Common myeloid progenitor, CD34-positive (primary cell): ENCODE results near the gene EPAS1.

Experiments
- CTCF ChIA-PET: fragments of 350-600 bp; sonication (Branson Sonifier 250); formaldehyde crosslinking; loops from one replicate; lab custom pipeline; 2021; ENCODE audit warnings: antibody characterized with exemption; lab: Charles Lee
- POLR2A ChIA-PET: fragments of 350-600 bp; sonication (Branson Sonifier 250); formaldehyde crosslinking; loops from one replicate; lab custom pipeline; 2021; ENCODE audit warnings: antibody characterized with exemption; lab: Charles Lee
- DNase-seq, 3 donors: peaks; one replicate each; pipeline versions ENCODE4 v3.0.0 to v3.0.0-alpha.2; 2013
- H3K27ac ChIP-seq, 2 experiments: 1 replicate in 1 of 2; 2 replicates in 1 of 2; pipeline ENCODE4 v1.7.0; 2013; ENCODE audit warnings: inconsistent platforms in 2 of 2, low read length in 2 of 2, mild to moderate bottlenecking in 2 of 2, low read depth in 1 of 2, moderate library complexity in 1 of 2; ENCODE audit not compliant: severe bottlenecking in 2 of 2, insufficient read depth in 1 of 2, poor library complexity in 1 of 2
- H3K27me3 ChIP-seq, 5 experiments: replicated peaks in 2 of 5; 1 replicate in 3 of 5; 2 replicates in 2 of 5; pipeline versions ENCODE4 v1.6.1 to v1.7.0; 2013; ENCODE audit warnings: low read length in 4 of 5, mild to moderate bottlenecking in 2 of 5, moderate library complexity in 2 of 5, inconsistent platforms in 1 of 5; ENCODE audit not compliant: insufficient read depth in 5 of 5, control insufficient read depth in 4 of 5
- H3K36me3 ChIP-seq, 4 experiments: 1 replicate in 2 of 4; 2 replicates in 2 of 4; pipeline versions ENCODE4 v1.6.1 to v1.7.0; 2013; ENCODE audit warnings: low read length in 3 of 4, control low read depth in 1 of 4, mild to moderate bottlenecking in 1 of 4; ENCODE audit not compliant: control insufficient read depth in 4 of 4, insufficient read depth in 4 of 4
- H3K4me1 ChIP-seq, 4 experiments: 1 replicate in 3 of 4; 2 replicates in 1 of 4; pipeline versions ENCODE4 v1.6.1 to v1.7.1; 2013; ENCODE audit warnings: low read length in 3 of 4, mild to moderate bottlenecking in 3 of 4, control low read depth in 1 of 4, inconsistent platforms in 1 of 4, moderate library complexity in 1 of 4; ENCODE audit not compliant: control insufficient read depth in 4 of 4, insufficient read depth in 4 of 4; ENCODE audit errors: control extremely low read depth in 1 of 4
- H3K4me3 ChIP-seq, 7 experiments: 1 replicate in 4 of 7; 2 replicates in 3 of 7; pipeline versions ENCODE4 v1.5.1 to v1.7.0; 2013; ENCODE audit warnings: mild to moderate bottlenecking in 7 of 7, low read length in 6 of 7, moderate library complexity in 6 of 7, inconsistent platforms in 2 of 7, low read depth in 2 of 7, control low read depth in 1 of 7; ENCODE audit not compliant: insufficient read depth in 4 of 7, control insufficient read depth in 1 of 7; ENCODE audit errors: extremely low read depth in 1 of 7
- H3K9me3 ChIP-seq, 5 experiments: 1 replicate in 4 of 5; 2 replicates in 1 of 5; pipeline versions ENCODE4 v1.6.1 to v1.7.1; 2013; ENCODE audit warnings: low read length in 4 of 5, mild to moderate bottlenecking in 2 of 5, inconsistent platforms in 1 of 5, low read depth in 1 of 5, moderate library complexity in 1 of 5; ENCODE audit not compliant: control insufficient read depth in 4 of 5, insufficient read depth in 2 of 5; ENCODE audit errors: control extremely low read depth in 1 of 5
- WGBS: methylation state at CpG from one replicate; pipeline ENCODE4 v1.1.5; 2013; ENCODE audit not compliant: insufficient coverage; 5-methylcytosine and 5-hydroxymethylcytosine counted together

Gene EPAS1

DNA sequence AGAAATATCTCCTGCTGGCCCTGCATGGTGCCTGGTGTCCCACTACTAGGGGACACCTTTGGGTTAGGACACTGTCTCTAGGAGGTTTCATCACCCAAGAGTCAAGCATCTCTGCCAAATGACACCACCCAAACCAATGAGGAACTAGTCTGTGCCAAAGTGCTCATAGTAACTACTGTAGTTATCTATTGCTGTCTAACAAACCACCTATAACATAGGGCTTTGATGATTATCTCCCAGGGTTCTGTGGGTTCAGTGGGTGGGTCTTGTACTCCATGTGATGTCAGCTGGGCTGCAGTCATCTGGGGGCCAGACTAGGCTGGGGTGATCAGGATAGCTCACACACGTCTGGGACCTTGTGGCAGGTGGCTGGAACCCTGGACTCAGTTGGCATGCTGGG is 59.8 kb downstream of the EPAS1 start:
- ChIA-PET CTCF (interaction anchor here (0.8 to 1.3 kb wide), 2 partner anchors 9 to 294 kb away, joined by 3 to 5 read pairs; no protein-coding TSS in a partner anchor), POLR2A (no interaction called here)
- Histone ChIP-seq H3K27me3 (no peaks in the 10 kb centered on the region), H3K9me3 (no peaks in the 10 kb centered on the region), H3K4me3 (no peak overlapping the region), H3K27ac (no peak overlapping the region), H3K4me1 (peaks cover 3 to 15% (median 14%) of the 10 kb centered on the region in 4 experiments), H3K36me3 (no peaks in the 10 kb centered on the region)
- 100% methylated on average over 1 of the region's 1 CpG for WGBS
- DNase-seq = no peak

DNA sequence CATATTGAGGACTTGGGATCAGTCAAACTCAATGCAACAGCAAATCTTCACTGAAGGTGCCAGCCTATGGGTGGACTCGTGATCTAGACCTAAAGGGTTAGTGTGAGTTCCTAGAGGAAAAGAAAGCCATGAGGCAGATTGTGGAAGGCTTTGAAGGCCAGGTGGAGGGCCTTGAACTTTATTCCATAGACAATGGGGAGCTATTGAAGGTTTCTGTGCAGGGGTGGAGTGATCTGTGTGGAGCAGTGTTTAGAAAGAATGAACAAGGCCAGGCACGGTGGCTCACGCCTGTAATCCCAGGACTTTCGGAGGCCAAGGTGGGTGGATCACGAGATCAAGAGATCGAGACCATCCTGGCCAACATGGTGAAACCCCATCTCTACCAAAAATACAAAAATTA is 61.5 kb downstream of the EPAS1 start:
- Histone ChIP-seq H3K36me3 (no peaks in the 10 kb centered on the region), H3K27me3 (no peaks in the 10 kb centered on the region), H3K9me3 (no peaks in the 10 kb centered on the region), H3K4me3 (no peak overlapping the region), H3K27ac (no peak overlapping the region), H3K4me1 (peaks cover 0 to 20% (median 9%) of the 10 kb centered on the region in 4 experiments)
- WGBS = 100% methylated on average over 1 of the region's 6 CpGs
- POLR2A ChIA-PET = no interaction called here
- CTCF ChIA-PET = no interaction called here
- DNase-seq = no peak

DNA sequence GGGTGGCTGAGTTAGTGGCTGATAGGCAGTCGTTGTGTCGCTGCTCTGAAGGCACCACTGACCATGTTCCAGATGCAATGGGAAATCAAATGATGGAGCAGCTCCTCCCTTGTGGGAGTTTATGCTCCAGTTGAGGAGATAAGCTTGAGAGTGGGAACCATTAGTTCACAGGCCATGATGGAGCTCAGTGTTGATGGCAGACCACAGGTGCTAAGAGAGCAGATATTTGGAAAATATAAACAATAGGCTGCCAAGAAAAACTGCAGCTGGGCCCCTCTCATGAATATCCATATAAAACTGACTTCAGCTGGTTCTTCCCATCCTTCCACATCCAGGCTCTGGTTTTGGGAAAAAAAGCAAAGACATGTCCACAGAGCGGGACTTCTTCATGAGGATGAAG is 63.1 kb downstream of the EPAS1 start:
- Histone ChIP-seq H3K36me3 (no peaks in the 10 kb centered on the region), H3K4me1 (peaks cover 0 to 26% (median 11%) of the 10 kb centered on the region in 4 experiments), H3K9me3 (peaks cover 0 to 3% (median 0%) of the 10 kb centered on the region in 5 experiments), H3K4me3 (no peak overlapping the region), H3K27me3 (no peaks in the 10 kb centered on the region), H3K27ac (no peak overlapping the region)
- POLR2A ChIA-PET = no interaction called here
- no peak for DNase-seq
- WGBS = 96% methylated on average over 3 of the region's 3 CpGs
- CTCF ChIA-PET = interaction anchor here (0.6 to 1.0 kb wide), 2 partner anchors 32 to 304 kb away, joined by 3 to 4 read pairs; no protein-coding TSS in a partner anchor

DNA sequence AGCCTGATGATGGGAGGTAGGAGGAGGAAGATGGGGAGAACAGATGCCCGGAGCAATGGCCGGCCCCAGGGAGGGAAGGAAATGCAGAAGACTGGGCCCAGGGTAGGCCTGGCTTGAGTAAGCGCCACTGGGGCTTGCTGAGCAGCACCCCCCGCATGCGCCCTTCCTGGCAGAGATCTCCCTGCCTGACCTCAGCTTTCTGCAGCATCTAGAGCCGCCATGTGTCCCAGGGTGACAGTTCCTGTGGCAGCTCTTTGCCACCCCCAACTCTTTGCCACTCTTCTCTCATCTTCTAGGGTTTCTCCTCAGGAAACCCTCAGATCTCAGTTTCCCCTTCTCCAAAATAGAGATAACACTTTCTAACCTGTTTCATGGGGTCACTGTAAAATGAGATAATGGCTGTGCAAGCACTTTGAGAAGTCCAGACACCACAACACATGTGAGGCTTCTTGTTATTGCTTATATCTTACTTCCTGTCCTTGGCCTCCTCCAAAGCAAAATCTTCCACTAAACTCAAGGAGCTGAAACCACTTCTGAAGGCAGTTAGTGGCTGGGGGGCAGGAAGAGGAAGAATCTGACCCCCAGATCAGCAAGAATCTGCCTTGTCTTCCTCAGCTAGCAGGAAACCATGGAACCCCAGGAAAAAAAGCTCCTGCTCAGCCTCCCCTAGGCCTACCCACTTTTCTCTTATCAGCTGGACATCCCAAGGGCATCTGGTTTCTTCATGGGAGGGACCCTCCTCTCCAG is 64.9 kb downstream of the EPAS1 start:
- Histone ChIP-seq H3K27me3 (no peaks in the 10 kb centered on the region), H3K36me3 (no peaks in the 10 kb centered on the region), H3K9me3 (peaks cover 0 to 3% (median 0%) of the 10 kb centered on the region in 5 experiments), H3K4me1 (peaks cover 0 to 31% (median 10%) of the 10 kb centered on the region in 4 experiments), H3K4me3 (no peak overlapping the region), H3K27ac (no peak overlapping the region)
- ChIA-PET POLR2A (interaction anchor here (0.8 kb wide), 1 partner anchor 462 kb away, joined by 3 read pairs; no protein-coding TSS in a partner anchor), CTCF (interaction anchor here (0.8 to 2.6 kb wide), 7 partner anchors 10 to 36 kb away, joined by 3 to 13 read pairs (median 6); no protein-coding TSS in a partner anchor)
- DNase-seq = peak in 1 of 3 donors; percentile 21
- WGBS = 100% methylated on average over 3 of the region's 6 CpGs

DNA sequence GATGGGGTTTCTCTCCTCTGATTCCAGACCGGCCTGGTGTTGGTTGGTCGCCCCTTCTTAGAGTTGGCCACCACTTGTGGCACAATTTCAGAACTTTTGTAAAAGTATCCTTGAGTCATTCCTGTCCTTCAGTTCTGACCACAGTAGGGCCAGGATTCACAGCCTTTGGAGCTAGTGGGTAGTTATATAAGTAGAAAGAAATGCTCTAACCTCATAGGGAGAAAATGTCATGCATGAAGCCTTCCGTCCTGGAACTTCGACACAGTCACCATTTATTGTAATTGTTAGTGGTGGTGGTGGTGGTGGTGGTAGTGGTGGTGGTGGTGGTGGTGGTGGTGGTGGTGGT is 65.4 kb downstream of the EPAS1 start:
- CTCF ChIA-PET = interaction anchor here (0.8 to 2.6 kb wide), 10 partner anchors 9 to 134 kb away, joined by 3 to 13 read pairs (median 6); no protein-coding TSS in a partner anchor
- POLR2A ChIA-PET = interaction anchor here (1.2 kb wide), 1 partner anchor 28 kb away, joined by 3 read pairs; no protein-coding TSS in a partner anchor
- no peak for DNase-seq
- H3K4me1 ChIP-seq = peaks cover 2 to 37% (median 14%) of the 10 kb centered on the region in 4 experiments
- 95% methylated on average over 4 of the region's 4 CpGs for WGBS
- peaks cover 0 to 3% (median 0%) of the 10 kb centered on the region in 5 experiments for H3K9me3 ChIP-seq
- no peak overlapping the region for H3K4me3 ChIP-seq
- H3K27me3 ChIP-seq = no peaks in the 10 kb centered on the region
- H3K36me3 ChIP-seq = no peaks in the 10 kb centered on the region
- H3K27ac ChIP-seq = no peak overlapping the region

DNA sequence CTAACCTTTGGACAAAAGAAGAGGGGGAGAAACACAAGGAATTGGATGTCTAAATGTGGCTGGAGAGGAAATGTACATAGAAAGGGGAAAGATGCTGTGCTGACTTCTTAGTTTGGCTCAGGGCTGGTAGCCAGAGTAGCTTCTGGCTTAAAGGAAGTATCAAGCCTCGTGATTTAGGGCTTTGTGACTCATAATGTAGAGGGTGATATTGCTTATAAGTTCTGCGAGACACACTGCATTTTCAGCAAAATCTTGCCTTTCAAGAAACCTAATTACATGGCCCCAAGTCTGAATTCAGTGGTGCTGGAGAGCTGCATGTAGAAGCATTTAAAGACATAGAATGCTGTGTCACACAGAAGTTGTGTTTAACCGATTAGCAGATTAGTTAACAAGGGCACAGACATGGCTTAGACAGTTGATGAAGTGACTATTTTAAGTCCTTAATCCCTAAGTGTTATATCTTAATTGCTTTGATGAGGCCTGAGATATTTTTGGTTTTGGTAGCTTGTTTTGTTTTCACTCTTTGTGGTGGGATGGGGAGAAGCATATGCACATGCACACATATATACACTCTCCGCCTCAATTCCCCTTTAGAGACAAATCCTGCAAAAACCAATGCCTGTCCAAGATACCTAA is 66.4 kb downstream of the EPAS1 start:
- peak; percentile 36 to 77 (median 75) for DNase-seq
- POLR2A ChIA-PET = interaction anchor here (1.2 kb wide), 1 partner anchor 29 kb away, joined by 3 read pairs; no protein-coding TSS in a partner anchor
- CTCF ChIA-PET = interaction anchor here (0.8 to 2.6 kb wide), 16 partner anchors 9 to 315 kb away, joined by 3 to 13 read pairs (median 4); no protein-coding TSS in a partner anchor

More for the DNA sequence above, 66.4 kb downstream of the EPAS1 start:
- peaks cover 0 to 3% (median 0%) of the 10 kb centered on the region in 5 experiments for H3K9me3 ChIP-seq
- H3K27ac ChIP-seq = no peak overlapping the region
- H3K27me3 ChIP-seq = no peaks in the 10 kb centered on the region
- peaks cover 7 to 47% (median 24%) of the 10 kb centered on the region in 4 experiments for H3K4me1 ChIP-seq
- H3K36me3 ChIP-seq = no peaks in the 10 kb centered on the region
- no peak overlapping the region for H3K4me3 ChIP-seq
- WGBS = 75% methylated on average over 2 of the region's 4 CpGs
